Measurements from ENCODE around the gene SLC25A44. TPM values are rescaled to one million over a fixed set of nuclear protein-coding genes. Genes with fewer than 3 reads are reported as not detected.

The SLC25A44 gene
- total RNA-seq, 1 experiment from 2014 or later: 11.9 TPM

DNA sequence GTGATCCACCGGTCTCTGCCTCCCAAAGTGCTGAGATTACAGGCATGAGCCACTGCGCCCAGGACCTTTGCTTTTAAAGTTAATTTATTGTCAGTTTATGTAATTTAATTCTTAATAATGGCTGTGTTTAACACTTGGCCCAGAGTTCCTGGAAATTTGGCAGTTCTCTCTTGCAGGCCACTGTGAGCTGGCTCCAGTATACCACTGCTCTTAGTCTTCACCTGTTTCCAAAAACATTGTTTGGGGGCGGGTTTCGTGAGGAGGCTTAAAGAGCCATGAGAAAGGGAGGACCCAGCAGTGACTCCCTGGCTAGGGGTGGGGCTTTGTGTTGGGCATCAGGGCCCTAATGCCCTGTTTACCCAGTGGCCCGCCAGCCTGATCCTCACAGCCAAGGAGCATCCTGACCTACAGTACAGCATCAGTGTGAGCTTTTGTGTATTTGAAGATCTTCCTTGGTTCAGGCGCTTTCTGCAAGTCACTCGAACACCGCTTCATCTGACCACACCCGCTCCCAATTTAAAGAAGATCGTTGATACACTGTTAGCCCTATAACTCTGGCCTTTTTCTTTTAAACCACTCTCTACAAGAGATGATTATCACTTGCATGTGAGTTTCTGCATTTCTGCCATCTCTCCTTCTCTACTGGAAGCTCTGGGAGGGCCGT, 36.0 kb downstream of the SLC25A44 start:
- in situ Hi-C loops (cut with HindIII; ENCODE audit: low sequenced_read_pairs): loop anchor here (10.0 kb wide), 1 partner anchor 95 kb away; no protein-coding TSS in a partner anchor
- no peak for DNase-seq (ENCODE audit: low spot score)

DNA sequence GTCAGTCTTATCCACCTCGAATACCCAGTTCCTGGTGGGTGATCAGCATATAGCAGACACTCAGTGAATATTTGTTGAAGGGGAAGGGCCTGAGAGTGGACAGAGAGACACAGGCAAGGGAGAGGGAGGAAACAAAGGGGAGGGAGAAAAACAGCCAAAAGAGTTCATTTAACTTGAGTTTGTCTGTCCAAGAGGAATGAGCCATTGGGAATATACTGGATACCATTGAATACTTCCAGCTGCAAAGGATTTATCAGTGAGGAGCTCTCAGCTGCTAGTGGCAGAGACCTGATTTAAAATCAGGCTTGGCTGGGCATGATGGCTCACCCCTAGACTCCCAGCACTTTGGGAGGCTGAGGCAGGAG, 36.6 kb downstream of the SLC25A44 start:
- no peak for DNase-seq (ENCODE audit: low spot score)
- in situ Hi-C loops (cut with HindIII; ENCODE audit: low sequenced_read_pairs): no loop called here

DNA sequence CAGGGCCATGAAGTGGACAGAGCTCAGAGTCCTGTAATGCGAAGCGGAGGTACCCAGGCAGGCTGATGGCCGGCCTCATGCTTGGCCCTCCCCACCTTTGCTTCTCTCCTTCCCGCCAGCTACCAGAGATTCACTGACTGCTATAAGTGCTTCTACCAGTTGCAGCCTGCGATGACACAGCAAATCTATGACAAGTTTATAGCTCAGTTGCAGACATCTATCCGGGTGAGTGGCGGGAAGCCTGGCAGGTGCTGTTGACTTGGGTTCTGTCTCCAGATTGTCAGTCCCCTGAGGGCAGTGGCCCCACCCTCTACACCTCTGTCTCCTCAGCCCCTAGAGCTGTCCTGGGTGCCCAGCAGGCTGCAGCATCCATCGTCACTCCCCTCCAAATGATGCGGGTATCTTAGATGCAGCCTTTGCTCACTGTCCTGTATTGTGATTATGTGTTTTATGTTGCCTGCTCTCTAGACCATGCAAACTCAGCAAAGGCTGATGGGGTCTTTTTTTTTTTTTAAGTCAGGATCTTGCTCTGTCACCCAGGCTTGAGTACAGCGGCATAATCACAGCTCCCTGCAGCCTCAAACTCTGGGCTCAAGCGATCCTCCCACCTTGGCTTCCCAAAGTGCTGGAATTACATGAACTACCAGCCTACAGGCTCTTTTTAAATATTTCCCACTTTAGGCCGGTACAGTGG, 38.4 kb downstream of the SLC25A44 start:
- in situ Hi-C loops (cut with HindIII; ENCODE audit: low sequenced_read_pairs): no loop called here
- DNase-seq (ENCODE audit: low spot score): no peak

DNA sequence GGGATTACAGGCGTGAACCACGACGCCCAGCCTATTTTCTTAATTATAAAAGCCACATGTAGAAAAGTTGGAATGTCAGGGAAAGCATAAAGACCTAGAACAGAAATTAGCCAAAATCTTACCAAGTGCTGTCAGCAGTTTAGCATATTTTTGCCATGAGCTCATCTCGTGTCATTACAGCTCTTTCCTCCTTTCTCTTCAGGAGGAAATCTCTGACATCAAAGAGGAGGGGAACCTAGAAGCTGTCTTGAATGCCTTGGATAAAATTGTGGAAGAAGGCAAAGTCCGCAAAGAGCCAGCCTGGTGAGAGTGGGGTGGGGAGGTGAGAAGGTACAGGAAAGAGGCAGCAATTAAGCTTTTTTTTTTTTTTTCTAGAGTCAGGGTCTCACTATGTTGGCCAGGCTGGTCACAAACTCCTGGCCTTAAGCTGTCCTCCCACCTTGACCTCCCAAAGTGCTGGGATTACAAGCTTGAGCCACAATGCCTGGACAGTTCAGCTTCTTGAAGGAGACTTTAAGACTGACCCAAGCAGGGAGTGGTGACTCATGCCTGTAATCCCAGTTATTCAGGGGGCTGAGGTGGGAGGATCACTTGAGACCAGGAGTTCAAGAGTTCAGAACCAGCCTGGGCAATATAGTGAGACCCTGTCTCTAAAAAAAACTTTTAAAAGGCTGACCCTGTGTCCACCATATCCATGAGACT, 39.7 kb downstream of the SLC25A44 start:
- in situ Hi-C loops (cut with HindIII; ENCODE audit: low sequenced_read_pairs): no loop called here
- no peak for DNase-seq (ENCODE audit: low spot score)

DNA sequence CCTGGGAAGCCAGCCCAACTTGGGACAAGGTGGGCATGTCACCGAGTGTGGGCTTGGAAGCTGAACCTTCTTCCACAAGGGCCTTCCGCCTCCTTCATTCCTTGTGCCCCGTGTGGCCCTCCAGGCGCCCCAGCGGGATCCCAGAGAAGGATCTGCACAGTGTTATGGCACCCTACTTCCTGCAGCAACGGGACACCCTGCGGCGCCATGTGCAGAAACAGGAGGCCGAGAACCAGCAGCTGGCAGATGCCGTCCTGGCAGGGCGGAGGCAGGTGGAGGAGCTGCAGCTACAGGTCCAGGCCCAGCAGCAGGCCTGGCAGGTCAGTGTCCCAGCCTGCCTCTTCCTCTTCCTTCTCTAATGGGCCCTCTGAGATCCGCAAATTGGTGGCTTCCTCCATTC, 42.3 kb downstream of the SLC25A44 start:
- no peak for DNase-seq (ENCODE audit: low spot score)
- in situ Hi-C loops (cut with HindIII; ENCODE audit: low sequenced_read_pairs): no loop called here

DNA sequence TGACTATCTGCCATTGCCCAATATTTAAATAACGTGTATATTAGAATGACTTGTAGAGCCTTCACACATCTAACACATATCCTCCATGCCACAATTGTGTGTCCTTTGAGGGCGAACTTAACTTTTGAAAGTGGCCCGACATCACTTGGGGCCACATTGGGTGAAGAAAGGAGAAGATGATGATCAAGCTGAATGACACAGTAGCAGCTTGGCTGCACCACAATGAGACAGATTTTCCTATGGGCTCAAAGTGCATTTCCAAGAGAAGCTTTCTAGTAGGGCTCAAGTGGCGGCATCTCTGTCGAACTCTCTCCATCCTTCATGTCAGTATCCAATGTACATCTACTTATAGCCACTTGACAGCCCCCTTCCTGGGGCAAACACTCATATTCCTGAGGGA, 44.3 kb downstream of the SLC25A44 start:
- in situ Hi-C loops (cut with HindIII; ENCODE audit: low sequenced_read_pairs): no loop called here
- no peak for DNase-seq (ENCODE audit: low spot score)

DNA sequence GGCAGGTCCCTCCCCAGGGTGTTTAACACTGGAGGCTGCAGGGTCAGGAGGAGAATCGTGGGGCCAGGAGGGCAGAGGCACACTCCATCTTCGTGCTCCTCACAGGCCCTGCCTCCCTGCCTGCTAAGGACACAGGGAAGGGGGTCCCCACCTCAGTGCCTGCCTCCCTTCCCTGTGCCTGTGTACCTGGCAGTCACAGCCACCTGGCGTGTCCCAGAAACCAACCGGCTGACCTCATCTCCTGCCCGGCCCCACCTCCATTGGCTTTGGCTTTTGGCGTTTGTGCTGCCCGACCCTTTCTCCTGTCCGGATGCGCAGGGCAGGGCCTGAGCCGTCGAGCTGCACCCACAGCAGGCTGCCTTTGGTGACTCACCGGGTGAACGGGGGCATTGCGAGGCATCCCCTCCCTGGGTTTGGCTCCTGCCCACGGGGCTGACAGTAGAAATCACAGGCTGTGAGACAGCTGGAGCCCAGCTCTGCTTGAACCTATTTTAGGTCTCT, 47.5 kb downstream of the SLC25A44 start:
- in situ Hi-C loops (cut with HindIII; ENCODE audit: low sequenced_read_pairs): no loop called here
- peak; percentile 41 for DNase-seq (ENCODE audit: low spot score)

DNA sequence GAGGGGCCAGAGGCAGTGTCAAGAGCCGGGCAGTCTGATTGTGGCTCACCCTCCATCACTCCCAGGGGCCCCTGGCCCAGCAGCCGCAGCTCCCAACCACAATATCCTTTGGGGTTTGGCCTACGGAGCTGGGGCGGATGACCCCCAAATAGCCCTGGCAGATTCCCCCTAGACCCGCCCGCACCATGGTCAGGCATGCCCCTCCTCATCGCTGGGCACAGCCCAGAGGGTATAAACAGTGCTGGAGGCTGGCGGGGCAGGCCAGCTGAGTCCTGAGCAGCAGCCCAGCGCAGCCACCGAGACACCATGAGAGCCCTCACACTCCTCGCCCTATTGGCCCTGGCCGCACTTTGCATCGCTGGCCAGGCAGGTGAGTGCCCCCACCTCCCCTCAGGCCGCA, 48.0 kb downstream of the SLC25A44 start, which contains the start of gene BGLAP:
Gene BGLAP, plus strand, starts transcription at position 259 of the 400 bp plus-strand sequence. Its CDS starts 48 bp downstream, at position 307.
- in situ Hi-C loops (cut with HindIII; ENCODE audit: low sequenced_read_pairs): no loop called here
- DNase-seq (ENCODE audit: low spot score): no peak

DNA sequence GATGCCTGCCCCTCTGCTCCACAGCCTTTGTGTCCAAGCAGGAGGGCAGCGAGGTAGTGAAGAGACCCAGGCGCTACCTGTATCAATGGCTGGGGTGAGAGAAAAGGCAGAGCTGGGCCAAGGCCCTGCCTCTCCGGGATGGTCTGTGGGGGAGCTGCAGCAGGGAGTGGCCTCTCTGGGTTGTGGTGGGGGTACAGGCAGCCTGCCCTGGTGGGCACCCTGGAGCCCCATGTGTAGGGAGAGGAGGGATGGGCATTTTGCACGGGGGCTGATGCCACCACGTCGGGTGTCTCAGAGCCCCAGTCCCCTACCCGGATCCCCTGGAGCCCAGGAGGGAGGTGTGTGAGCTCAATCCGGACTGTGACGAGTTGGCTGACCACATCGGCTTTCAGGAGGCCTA, 48.8 kb downstream of the SLC25A44 start:
- no peak for DNase-seq (ENCODE audit: low spot score)
- in situ Hi-C loops (cut with HindIII; ENCODE audit: low sequenced_read_pairs): no loop called here

DNA sequence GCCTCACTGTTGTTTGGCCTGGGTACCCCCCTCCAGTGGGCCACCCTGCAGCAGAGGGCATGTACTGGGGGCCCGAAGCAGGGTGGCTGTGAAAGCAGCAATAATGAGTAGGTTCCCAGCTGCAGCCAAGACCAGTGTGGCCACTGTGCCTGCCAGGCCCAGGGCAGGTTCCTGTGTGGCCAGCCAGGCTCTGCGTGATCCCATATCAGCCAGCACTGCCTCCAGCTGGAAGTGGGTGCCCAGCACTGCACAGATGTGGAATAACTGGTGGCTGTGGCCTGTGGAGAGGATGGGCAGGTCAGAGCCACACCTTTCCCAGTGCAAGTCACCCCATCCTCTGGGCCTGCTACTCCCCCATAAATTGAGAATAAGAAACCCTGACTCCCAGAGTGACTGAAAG, 50.2 kb downstream of the SLC25A44 start:
- in situ Hi-C loops (cut with HindIII; ENCODE audit: low sequenced_read_pairs): no loop called here
- DNase-seq (ENCODE audit: low spot score): no peak

DNA sequence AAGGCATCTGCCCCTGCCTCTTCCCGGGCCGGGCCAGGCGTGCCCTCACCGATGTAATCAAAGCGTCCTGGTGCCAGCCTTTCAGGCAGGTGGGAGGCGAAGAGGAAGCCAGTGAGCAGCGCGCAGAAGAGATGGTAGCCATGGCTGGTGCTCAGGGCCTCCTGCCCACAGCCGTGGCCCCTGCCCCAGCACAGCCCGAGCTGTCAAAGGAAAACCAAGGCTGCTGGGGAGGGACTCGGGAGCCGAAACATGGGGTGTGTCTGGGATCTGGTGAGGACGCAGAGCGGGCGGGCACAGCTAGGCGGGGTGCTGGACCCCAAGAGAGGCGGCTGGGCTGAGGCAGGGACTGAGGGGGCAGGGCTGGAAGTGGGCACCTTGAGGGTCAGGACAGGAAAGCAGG, 50.8 kb downstream of the SLC25A44 start:
- in situ Hi-C loops (cut with HindIII; ENCODE audit: low sequenced_read_pairs): no loop called here
- no peak for DNase-seq (ENCODE audit: low spot score)

DNA sequence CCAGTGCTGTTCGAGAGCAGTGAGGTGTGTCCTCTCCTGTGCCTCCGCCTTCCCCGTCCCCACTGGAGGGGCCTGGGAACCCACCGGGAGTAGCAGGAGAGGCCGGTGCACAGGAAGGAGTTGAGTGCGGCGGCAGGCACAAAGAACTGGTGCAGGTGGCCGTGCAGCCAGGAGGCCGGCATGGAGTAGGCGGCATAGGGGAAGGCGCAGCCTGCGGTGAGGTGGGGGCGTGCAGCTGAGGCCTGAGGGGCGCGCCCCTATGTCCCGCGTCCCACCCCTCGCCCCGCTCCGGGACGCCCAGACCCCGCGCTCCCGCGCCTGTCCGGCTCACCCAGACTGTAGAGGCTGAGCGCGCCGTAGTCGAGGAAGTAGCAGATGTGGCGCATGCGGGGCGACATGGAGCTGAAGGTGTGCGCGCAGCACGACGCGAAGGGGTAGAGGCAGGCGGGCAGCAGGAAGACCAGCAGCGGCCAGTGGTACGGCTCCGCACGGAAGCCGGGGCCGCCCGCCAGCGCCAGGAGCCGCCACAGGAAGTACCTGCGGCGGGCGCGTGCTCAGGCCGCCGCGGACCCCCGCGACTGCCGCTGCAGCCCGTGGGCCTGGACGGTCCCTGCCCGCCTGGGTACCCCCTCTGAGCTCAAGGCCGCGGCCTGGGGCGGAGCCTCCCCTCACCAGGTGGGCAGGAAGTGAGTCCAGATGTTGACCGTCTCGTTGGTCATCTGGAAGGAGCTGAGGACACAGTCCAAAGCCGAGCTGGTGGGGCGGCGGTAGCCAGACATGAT, 51.7 kb downstream of the SLC25A44 start:
- DNase-seq (ENCODE audit: low spot score): no peak
- in situ Hi-C loops (cut with HindIII; ENCODE audit: low sequenced_read_pairs): no loop called here

DNA sequence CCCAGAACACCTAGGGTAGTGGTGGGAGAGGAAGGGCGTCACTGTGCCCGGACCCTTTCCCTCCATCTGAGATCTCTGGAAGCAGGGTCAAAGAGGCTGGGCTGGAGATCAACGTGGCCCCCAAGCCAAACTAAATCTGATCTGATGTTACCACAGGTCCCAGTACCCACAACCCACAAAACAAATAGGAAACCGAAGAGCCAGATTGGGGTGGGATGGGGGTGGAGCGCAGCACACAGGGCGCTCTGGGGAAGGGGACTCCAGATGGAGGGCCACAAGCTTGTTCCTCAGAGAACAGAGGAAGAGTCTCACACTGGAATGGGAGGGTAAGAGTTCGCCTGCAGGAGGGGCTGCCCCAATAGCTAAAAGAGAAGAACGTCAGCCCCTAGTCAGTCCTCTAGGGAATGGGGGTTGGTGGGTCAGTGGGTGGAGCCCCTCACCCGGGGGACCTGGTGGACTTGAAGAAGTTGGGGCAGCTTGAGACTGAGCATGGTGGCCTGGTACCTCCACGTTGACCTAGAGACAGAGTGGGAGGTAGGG, 52.4 kb downstream of the SLC25A44 start:
- in situ Hi-C loops (cut with HindIII; ENCODE audit: low sequenced_read_pairs): no loop called here
- DNase-seq (ENCODE audit: low spot score): no peak

DNA sequence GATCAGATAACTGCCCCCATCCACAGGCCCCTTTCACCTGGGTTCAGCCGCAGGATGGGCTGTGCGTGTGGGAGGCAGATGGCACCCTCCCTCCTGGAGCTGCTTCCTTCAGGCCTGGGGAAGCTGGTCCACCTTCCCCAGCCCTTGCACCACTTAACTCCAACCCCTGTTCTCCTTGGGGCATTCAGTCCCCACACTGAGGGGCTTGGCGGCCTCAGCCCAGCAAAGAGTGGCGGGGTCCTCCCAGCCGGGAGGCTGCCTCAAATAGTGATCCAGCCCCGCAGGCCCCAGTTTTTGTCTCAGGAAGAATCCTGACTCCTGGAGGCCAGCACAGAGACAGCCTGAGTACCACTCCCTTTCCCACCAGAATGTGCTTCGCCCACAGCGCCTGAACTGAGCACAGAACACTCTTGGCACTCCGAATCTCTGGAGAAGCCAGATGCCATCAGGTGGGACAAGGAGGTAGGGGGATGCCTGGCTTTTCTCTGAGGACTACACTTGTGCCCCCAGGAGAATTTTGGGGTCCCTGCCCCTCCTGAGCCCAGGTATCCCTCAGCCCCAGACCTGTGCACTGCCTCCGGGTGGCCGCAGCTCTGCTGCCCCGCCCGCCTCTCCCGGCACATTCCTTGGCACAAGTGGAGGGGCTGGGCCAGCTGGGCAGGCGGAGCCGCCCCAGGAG, 53.0 kb downstream of the SLC25A44 start:
- in situ Hi-C loops (cut with HindIII; ENCODE audit: low sequenced_read_pairs): no loop called here
- no peak for DNase-seq (ENCODE audit: low spot score)

DNA sequence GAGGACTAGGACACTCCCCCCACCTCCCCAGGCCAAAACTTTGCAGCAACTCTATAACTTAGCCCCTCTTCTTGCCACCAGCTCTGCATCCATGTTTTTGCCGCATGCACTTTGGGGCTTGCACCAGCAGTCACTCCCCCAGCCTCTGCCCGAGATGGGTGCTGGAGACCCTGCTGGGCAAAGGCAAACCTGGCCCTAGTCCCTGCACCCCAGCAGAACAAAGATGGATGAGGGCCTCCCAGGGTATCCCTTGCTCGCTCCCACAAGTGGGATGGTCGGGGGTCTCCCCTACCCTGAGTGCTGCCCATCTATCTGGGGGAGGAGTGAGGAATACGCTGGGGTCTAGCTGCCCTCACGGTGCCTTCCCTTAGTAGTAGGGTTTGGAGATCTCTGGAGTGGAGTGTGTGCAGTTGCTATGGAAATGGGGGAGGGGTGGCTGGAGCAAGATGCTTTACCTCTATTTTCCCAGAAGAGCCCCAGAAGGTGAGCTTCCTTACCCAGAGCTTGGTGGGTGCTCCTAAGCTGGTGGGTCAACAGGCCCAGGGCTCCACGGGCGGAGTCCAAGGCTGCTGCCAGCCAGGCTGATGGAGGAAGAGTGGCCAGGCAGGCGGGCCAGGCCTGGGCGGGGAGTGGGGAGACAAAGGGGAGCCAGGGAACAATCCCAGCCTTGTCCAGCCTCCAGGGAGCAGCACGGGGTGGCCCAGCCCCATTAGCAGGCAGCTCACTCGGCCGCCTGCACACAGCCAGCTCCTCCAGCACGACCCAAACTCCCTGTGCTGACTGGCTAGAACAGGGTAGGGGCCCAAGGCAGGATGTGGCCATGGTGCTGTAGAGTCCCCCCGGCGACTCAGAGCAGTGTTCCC, 53.8 kb downstream of the SLC25A44 start, which contains the start of gene PAQR6:
Gene PAQR6, minus strand, starts transcription at position 597 of the 863 bp plus-strand sequence. CDS start 1,325 bp downstream, outside the sequence.
- in situ Hi-C loops (cut with HindIII; ENCODE audit: low sequenced_read_pairs): no loop called here

DNA sequence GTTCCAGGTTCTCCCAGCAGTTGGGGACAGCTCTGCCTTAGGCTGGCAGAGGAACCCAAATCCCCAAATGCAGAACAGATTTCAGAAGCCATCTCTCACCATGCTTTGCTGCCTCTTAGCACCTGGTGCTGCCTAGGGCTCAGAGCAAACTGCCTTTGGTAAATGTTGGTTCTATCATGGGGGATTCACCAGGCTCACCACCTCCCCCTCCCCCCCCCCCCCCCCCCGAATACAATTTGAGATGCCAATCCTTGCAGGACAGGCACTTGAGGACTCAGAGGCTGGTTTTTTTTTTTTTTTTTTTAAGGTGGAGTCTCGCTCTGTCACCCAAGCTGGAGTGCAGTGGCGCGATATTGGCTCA, 54.4 kb downstream of the SLC25A44 start:
- DNase-seq (ENCODE audit: low spot score): no peak
- in situ Hi-C loops (cut with HindIII; ENCODE audit: low sequenced_read_pairs): no loop called here

More for the DNA sequence above, 53.8 kb downstream of the SLC25A44 start, which contains the start of gene PAQR6:
- DNase-seq (ENCODE audit: low spot score): peak; percentile 47

DNA sequence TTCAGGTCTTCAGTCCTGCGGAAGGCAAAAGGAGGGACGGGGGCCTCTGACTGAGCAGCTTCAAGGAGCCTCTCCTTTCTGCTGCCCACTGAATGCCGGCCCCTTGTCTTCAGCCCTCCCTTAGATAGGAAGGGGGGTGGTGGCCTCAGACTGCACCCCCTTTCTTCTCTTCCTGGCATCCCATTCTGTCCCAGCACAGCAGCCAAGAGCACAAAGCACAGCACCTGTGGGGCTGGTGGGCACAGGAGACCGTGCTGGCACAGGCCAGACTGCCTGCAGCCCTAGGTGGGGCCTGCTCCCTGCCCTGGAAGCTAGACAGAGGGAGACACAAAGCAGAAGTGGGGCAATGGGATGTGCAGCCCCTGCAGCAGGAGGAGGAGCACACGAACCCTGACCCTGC, 55.7 kb downstream of the SLC25A44 start:
- no peak for DNase-seq (ENCODE audit: low spot score)
- in situ Hi-C loops (cut with HindIII; ENCODE audit: low sequenced_read_pairs): no loop called here

DNA sequence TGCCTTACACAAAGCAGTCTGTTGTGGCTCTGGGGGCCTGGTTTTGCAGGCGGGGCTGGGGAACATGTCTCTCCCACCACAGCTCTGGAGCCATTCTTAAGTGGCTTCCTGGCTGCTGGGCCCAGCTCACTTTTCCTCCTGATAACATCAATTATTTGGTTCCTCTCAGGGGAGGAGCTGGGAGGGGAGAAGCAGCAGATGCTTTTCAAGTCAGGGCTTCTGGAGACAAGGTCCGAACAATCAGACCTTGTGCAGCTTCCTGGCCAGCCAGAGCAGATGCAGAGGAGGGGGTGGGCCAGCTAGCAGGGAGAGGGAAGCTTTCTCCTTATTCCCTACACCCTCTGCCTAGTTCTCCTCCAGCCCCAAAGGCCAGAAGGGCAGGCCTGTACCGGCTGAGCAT, 57.6 kb downstream of the SLC25A44 start:
- no peak for DNase-seq (ENCODE audit: low spot score)

More for the DNA sequence above, 57.6 kb downstream of the SLC25A44 start:
- in situ Hi-C loops (cut with HindIII; ENCODE audit: low sequenced_read_pairs): no loop called here

All from G401 (cell line).